Measurements from ENCODE around the gene LRCH1.

- TF ChIP-seq, protein P1, sequence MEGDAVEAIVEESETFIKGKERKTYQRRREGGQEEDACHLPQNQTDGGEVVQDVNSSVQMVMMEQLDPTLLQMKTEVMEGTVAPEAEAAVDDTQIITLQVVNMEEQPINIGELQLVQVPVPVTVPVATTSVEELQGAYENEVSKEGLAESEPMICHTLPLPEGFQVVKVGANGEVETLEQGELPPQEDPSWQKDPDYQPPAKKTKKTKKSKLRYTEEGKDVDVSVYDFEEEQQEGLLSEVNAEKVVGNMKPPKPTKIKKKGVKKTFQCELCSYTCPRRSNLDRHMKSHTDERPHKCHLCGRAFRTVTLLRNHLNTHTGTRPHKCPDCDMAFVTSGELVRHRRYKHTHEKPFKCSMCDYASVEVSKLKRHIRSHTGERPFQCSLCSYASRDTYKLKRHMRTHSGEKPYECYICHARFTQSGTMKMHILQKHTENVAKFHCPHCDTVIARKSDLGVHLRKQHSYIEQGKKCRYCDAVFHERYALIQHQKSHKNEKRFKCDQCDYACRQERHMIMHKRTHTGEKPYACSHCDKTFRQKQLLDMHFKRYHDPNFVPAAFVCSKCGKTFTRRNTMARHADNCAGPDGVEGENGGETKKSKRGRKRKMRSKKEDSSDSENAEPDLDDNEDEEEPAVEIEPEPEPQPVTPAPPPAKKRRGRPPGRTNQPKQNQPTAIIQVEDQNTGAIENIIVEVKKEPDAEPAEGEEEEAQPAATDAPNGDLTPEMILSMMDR (IDR thresholded peaks at IDR 0.05; ENCODE audit: borderline replicate concordance, extremely low read depth, low read length, poor library complexity, severe bottlenecking), result no peak
- no peak for TF ChIP-seq EZH2 (IDR thresholded peaks at IDR 0.05; ENCODE audit: borderline replicate concordance, low read depth, low read length, severe bottlenecking)
Measured at GRCh38 chr13:46747031-46747820, 194.3 kb downstream of the LRCH1 start.
